HG03060 (cell line): ENCODE data around the gene RNF149.

Source experiments
- ATAC-seq: cut with Tn5 transposase; IDR thresholded peaks from one replicate; pipeline ENCODE4 v1.9.1; 2021; ENCODE audit warnings: low read depth, moderate number of reproducible peaks; ENCODE audit not compliant: unreplicated experiment

The RNF149 gene

DNA sequence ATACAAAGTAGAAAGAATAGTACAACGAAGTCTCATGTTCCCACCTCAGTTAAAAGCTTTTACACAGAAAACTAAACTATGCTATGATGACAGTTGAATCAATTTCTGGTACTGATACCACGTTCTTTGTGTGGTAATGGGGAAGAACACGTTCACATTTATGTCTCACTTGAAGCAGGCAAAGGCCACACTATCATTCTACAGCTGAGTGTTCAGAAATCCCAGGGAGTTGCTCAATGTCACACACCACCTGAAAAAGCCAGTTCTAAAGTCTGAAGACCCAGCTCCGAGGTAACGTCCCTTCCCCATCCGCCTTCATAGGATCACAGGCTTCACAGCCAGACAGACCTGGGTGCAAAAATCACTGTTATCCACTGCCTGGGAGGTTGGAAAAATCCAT lies 8.9 kb downstream of the RNF149 start:
- ATAC-seq, result no peak

DNA sequence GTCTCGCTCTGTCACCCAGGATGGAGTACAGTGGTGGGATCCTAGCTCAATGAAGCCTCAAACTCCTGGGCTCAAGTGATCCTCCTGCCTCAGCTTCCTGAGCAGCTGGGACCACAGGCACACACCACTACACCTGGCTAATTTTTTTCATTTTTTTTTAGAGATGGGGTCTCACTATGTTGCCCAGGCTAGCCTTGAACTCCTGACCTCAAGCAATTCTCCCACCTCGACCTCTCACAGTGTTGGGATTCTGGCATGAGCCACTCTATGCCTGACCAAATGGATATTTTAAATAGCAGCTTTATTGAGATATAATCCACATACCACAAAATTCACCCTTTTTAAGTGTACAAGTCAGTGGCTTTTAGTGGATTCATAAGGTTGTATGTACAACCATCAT lies 11.1 kb downstream of the RNF149 start:
- no peak for ATAC-seq

DNA sequence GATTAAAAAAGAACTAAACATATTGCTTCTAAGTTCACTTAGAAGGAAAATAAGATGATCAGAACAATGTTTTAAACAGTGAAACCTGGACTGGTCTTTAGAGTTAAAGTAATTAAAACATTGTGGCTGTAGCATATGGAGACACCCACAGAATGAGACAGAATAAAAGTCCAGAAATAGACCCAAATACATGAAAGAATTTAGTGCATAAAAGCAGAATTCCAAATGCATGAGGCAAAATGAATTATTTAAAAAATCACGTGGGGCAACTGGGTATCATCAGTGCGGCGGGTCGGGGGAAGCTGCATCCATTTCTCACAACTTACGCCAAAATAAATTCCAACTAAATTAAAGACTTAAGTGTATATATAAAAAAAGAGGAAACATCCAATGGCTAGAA lies 12.1 kb downstream of the RNF149 start:
- no peak for ATAC-seq

DNA sequence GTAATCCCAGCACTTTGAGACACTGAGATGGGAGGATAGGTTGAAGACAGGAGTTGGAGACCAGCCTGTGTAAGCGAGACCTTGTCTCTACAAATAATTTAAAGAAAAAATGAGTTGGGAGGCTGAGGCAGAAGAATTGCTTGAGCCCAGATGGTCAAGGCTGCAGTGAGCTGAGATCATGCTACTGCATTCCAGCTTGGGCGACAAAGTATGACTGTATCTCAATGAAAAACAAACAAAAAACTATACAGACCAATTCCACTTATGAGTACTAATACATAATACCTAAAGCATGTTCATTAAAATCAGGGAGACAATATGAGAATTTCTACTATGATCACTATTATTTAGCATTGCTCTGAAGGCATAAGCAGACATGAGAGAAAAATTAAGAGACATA lies 12.6 kb downstream of the RNF149 start:
- no peak for ATAC-seq

DNA sequence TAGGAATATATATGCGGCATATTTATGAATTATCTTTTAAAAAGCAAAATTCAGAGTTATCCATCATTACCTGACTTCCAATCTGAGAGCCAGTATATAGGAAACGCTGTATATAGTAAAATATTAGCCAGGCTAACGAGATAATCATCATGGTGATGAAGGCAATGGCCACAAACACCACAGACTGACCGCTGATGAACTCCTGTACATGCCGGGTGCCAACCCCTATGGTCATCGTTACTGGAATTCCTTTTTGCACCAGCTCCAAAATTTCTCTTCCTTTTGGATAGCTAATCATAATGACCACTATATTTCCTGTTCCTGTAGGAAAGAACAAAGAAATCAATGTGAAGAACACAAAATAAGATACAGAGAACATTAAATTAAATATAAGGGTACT lies 13.6 kb downstream of the RNF149 start:
- no peak for ATAC-seq

DNA sequence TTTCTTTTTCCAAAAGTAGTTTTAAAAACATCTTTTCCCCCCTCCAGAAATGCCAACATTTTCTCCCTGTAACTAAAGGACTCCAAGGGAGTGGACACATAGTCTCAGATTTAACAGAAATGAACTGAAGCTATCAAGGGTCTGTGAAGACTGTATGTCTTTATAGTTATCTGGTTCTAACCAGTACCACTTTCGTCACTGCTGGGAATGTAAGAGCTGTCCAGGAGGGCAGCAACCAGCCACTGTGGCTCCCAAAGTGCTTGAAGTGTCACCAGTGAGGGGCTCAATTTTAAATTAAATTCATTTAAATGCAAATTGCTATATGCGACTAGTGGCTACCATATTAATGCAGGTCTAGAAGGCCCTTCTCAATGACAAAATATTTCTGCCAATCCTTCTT lies 15.0 kb downstream of the RNF149 start:
- ATAC-seq, result no peak

DNA sequence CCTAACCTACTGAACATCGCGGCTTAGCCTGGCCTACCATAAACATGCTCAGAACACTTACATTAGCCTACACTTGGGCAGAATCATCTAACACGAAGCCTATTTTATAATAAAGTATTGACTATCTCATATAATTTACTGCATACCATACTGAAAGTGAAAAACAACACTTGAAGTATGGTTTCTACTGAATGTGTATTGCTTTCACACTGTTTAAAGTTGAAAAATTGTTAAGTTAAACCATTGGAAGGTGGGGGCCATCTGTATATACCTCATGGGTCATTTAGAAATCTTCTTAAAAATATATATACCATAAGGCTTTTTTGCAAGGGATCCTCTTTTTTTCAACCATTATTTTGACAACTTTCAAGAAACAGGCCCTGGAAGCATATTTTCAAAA lies 16.5 kb downstream of the RNF149 start:
- ATAC-seq, result no peak

DNA sequence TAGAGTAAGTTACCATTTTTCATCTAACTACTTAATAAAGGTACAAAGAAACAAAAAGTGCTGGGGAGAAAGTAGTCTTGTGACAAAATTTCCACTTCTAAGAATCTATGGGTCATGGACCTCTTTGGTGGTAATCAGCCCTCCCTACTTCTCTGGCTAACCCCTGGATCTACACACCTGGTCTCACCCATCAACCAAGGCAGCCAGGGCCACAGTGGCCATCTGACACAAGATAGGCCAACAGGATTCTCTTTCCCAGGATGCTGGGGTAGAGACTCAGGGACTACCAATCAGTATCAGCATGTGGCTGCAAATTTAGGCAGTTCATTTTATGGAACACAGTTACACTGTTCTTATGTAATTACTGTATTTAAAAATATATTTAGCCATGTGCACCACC lies 17.8 kb downstream of the RNF149 start:
- ATAC-seq, result no peak

DNA sequence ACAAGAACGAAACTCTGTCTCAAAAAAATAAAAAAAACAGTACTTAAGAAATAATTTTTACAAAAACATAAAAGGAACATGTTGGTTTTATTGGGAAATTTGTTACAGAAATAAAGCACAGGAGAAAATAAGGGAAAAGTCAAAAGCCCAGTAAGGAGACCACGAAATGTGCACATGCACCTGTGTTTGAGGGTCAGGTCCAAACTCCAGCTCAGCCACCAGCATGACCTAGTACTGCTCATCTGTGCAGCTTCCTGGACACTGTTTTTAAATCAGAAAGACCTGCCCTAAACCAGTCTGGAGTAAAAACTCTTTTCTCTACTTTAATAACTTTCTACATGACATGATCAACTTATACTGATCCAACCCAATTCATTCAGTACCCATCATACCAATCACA lies 21.2 kb downstream of the RNF149 start:
- ATAC-seq, result no peak

DNA sequence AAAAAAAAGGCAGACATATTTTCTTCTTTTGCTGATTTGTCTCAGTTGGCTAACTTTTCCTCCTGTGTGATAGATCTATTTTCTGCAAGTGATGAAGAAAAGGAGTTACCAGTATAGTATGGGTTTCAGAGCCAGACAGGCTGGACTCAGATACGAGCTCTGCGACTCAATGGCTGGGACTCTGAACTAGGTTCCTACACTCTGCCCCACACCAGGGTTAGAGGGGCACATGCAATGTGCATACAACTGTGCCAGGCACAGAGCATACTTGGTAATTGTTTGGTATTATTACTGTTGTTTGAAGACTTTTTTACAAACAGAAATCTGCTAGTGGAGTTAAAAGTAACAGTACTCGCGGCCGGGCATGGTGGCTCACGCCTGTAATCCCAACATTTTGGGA lies 21.8 kb downstream of the RNF149 start:
- no peak for ATAC-seq

DNA sequence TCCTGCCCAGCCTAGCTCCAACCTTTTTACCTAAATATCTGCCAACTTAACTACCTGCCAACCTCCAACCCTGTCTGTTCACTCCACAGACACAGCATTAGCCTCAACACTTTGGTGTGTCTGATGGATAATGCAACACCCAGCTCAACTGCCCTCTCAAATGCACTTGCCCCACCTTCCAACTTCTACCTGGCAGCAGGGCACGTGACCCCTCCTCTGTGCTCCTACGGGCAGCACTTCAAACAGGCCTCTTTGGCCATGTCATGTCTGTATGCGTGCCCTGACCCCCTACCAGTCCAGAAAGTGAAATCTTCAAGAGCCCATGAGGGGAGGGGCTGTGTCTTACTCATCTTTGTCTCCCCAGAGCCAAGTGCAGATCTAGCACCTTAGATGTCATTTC lies 25.5 kb downstream of the RNF149 start:
- no peak for ATAC-seq

DNA sequence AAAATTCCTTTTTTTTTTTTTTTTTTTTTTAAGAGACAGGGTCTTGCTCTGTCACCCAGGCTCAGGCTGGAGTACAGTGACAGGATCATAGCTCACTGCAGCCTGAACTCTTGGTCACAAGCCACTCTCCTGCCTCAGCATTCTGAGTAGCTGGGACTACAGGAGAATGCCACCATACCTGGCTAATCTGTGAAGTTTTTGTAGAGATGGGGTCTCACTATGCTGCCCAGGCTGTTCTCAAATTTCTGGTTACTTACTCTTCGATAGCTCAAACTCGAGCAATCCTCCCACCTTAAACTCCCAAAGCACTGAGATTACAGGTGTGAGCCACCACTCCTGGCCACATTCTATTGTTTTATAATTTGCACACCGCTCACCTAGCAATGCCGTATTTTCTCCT lies 27.0 kb downstream of the RNF149 start:
- ATAC-seq, result no peak

DNA sequence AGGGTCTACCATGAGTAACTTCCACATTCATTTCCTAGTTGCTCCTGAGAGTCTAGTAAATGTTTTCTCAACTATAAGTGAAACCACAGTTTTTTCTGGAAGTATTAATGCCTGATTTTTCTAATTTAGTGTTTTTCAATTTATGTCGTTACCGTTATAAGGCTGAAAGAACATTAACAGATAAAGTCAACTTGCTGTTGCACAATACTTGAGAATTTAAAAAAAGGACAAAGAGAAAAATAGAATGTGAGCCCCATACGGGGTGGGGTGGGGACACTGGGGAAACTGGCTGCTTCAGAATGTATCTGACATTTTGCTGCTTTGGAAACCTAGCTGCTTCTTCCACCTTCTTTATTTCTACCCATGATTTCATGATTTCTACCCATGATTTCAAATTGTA lies 29.6 kb downstream of the RNF149 start:
- ATAC-seq, result no peak

DNA sequence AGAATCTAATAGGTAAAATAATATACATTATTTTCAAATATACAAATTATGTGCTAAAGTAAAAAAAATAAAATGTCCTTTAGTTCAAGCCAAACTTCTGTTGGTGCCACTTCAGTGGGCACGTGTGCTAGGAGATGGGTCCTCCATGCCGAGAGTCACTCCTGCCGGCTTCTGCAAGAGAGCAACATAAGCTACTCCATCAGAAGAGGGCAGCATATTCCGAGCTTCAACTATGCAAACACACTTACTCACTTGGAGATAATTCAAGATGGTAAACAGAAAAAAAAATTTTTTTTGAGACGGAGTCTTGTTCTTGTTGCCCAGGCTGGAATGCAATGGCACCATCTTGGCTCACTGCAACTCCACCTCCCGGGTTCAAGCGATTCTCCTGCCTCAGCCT lies 31.4 kb downstream of the RNF149 start:
- ATAC-seq, result no peak

DNA sequence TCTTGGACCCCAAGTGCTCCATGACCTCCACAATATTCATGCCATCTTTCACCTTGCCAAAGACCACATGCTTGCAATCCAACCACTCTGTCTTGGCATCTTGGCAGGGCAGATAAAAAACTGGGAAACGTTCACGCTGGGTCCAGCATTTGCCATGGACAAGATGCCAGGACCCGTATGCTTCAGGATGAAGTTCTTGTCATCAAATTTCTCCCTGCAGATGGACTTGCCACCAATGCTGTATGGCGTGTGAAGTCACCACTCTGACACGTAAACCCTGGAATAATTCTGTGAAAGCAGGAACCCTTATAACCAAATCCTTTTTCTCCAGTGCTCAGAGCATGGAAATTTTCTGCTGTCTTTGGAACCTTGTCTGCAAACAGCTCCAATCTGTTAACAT lies 34.4 kb downstream of the RNF149 start:
- no peak for ATAC-seq

DNA sequence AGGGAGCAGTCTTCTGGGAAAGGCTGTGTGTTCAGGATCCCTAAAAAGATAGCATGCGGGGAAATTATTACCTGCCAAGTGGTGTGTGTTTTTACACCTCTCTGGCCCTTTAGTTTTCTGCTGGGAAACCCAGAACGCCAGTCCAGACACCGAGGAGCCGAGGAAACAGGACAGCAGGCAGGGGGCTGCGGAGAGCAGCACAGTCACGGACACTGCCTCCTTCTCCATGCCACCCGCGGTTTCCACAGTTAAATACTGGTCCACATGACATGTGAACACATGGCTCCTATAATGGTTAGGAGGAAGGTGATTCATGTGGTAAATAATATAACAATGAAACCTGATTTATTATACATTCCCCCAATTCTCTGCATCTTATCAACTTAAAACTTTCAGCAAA lies 35.4 kb downstream of the RNF149 start:
- ATAC-seq, result no peak

DNA sequence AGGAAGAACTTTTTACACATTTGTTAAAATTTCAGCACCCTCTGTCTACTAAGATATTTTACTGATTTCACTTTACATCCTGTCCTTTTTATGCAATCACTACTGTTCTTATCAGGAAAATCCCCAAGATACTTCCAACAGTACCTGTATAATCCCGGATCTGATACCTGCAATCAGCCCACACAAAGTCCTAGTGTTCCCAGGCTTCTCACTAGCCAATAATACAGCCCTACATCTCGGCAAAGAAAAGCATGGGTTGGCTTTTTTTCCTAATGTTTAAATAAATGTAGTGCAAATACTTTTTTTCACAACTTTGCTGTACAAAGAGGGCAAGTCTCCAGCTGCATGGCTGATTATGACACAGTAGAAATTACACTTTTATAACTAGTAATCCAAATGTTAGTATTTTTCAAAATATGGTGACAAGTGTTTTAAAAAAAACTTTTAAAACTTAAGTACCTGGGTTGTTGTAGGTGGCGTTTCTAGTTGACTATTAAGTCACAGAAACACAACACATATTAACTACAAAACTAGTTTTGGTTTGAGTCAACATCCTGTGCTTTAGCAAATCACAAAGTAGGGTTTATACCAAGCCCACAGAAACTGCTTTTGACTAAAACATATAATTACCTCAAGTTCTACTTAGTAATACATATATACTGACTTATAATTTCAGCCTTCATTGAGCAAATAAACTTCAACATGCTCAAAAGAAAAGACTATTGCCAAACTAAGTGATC lies 36.3 kb downstream of the RNF149 start:
- peak; percentile 84 for ATAC-seq

DNA sequence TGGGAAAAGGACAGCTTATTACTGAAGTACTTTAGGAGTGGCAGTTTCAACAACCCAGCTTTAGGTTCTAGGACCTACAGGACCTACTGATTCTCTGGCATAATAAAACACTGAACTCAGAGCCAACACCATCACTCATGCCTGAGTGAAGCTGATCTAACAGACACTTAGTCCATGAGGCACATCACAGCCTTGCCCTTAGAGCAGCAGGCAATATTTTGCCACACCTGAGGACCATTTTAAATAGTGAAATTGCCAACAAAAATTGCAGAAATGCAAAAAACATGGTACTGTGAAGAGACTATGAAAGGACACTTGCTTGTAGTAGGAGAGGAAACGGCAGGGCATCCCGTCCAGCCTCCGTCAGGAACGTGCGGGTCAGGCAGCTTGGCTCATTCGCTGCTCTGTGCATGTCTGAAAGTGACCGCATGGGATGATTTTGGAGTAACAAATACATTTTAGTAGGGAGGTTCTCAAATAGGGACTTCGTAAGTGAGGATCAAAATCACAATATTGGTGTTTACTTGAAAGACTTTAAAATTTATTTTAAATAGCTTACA lies 37.7 kb downstream of the RNF149 start:
- ATAC-seq, result no peak

DNA sequence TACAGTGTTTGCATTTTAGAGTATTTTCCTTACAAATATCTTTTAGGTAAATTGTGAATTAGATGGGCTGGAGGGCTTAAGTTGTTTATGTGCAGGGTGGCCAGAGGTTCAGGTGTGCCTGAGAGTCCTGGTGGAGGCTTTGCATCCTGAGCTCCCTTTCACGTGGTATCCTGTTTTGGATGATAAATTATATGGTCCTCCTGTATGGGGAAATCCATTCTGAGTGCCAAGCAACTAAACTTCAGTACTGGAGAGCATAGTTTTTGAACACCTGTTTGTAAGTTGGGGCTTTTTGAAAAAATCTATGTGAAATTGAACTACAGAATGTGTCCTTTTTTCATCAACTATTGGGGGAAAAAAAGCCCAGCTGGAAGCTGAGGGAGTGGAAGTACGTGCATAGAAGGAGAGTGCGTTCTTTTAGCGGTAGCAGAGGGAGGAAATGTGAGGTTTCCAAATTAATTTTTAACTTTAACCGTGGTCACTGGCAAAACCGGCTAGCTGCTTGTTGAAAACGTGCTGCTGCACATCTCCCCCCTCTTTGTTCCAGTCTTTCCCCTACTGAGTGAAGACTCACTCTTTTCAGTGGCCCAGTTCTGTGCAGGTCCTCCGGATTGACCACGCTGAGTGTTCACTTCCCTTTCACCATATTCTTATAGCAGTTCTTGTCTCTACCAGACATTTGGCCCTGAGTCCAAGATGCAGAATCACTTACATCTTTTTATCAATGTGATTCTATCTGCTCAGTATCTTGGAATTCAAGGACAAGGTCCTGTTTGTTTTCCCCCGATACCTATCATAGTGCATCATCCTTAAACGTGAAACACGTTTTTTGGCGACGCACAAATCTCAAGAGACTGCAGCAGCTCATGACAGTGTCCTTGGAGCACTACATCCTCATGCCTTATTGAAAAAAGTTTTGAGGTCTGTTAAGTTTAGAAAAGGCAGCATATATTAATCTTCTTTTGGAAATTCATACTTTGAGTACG lies 40.5 kb downstream of the RNF149 start:
- no peak for ATAC-seq

DNA sequence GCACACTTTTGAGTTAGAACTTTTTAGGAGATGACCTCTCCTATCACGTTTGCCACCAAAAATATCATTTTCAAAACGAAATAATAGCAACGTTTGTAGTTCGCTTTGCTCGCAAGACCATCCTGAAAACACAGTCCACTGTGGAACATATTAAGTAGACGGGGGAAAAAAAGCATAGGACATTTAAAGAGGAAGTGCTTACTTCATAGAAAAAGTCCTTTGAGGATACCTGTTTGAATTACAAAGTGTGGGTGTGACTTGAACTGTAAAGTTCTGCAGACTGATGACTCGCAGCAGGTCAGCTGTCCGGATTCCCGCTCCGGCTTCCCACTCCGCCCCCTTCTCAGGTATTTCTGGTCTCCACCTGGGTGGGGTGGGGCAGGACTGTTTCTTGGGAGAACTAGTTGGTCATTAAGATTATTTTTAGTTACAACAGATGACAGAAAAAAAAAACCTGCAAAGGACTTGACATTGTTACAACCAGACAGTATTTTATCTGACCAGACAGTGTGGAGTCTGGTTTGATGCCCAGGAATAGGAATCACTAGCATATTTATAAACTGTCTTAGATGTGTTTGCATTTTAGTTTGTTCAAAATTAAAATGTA lies 42.5 kb downstream of the RNF149 start:
- no peak for ATAC-seq

DNA sequence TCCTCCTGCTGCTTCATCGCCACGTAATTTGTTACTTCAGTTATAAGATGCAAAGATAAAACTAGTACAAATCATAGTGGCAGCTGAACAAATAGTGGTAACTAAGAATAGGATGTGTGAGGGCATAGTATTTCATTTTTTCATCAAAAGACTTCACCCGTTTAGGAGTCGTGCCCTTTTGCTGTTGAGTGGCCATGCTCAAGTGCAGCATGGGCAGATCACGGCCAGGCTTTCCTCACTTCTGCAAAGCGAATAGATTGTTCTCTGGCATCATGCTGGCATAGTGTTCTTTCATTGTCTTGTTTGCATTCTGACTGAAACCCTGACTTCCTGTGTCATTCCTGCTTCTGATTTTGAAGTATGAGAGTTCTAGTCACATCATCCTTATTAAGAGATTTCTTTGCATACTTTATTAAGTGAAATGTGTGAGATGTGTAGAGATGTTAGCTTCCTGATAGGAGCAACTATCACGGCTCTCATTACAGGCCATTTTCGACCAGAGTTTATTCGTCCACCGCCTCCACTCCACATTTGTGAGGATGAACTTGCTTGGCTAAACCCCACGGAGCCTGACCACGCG lies 44.1 kb downstream of the RNF149 start:
- ATAC-seq, result no peak
